ENCODE data around the gene DPH3.

Gene DPH3

GRCh38 chr3:16301507-16301906 lies 36.8 kb upstream of the DPH3 start:
- no peak for DNase-seq (ENCODE audit: low read depth, low spot score)
- POLR2A ChIA-PET: no interaction called here
- TF ChIP-seq CTCF (IDR thresholded peaks at IDR 0.05; ENCODE audit: insufficient read depth, low read length, missing control alignments): no peak

DNA sequence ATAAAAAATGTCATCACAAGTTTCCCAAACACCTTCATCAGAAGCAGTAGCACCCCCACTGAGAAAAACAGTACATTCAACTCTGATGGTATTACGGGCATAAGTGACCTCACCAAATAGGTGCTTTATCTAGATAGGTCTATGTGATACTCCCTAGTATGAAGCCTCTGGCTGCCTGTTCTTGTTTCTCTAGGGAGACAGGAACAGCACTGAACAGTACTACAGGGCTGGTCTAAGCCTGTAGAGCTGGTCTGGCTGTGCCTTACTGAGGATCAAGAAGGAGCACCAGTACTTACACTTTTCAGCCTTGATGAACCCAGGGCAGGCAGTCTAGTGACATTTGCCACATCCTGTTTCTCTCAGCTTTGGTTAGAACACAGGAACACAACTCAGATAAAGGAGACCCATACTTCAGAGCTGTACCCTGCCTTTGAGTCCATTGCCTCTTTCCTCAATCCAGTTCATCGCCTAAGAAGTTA lies 36.2 kb upstream of the DPH3 start:
- DNase-seq (ENCODE audit: low read depth, low spot score): no peak
- no peak for TF ChIP-seq CTCF (IDR thresholded peaks at IDR 0.05; ENCODE audit: insufficient read depth, low read length, missing control alignments)
- ChIA-PET CTCF (interaction anchor here (1.2 to 2.0 kb wide), 3 partner anchors 9 to 31 kb away, joined by 4 to 12 read pairs (median 6); no protein-coding TSS in a partner anchor), POLR2A (no interaction called here)
- H3K4me3 ChIP-seq (ENCODE audit: low read depth, low read length): no peak overlapping the region

More at GRCh38 chr3:16301507-16301906, 36.8 kb upstream of the DPH3 start:
- H3K4me3 ChIP-seq (ENCODE audit: low read depth, low read length): no peak overlapping the region
- CTCF ChIA-PET: interaction anchor here (1.4 to 2.0 kb wide), 3 partner anchors 10 to 32 kb away, joined by 3 to 12 read pairs (median 4); no protein-coding TSS in a partner anchor

GRCh38 chr3:16300307-16300706 lies 35.6 kb upstream of the DPH3 start:
- no peak for DNase-seq (ENCODE audit: low read depth, low spot score)
- no peak overlapping the region for H3K4me3 ChIP-seq (ENCODE audit: low read depth, low read length)
- ChIA-PET CTCF (interaction anchor here (1.2 to 2.0 kb wide), 3 partner anchors 9 to 31 kb away, joined by 4 to 12 read pairs (median 6); no protein-coding TSS in a partner anchor), POLR2A (no interaction called here)
- TF ChIP-seq CTCF (IDR thresholded peaks at IDR 0.05; ENCODE audit: insufficient read depth, low read length, missing control alignments): no peak

DNA sequence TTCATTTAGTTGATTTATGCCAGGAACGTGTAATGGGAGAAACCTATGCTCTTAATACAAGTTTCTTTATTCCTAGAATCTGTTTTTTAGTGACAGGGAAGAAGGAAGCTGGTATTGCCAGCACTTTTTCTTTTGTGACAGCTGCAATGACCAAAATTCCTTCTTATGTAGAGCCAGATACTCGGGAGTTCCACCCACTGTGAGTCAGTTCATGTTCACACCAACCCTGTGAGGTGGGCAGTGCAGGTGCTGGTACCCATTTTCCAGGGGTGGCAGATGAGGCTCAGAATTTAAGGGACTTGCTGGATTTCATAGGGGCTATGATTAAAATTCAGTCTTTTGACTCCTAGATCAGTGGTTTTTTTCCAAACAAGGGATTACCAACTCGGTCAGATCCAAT lies 35.0 kb upstream of the DPH3 start:
- no peak for TF ChIP-seq CTCF (IDR thresholded peaks at IDR 0.05; ENCODE audit: insufficient read depth, low read length, missing control alignments)
- ChIA-PET CTCF (interaction anchor here (1.2 to 2.0 kb wide), 2 partner anchors 8 to 12 kb away, joined by 6 to 12 read pairs; no protein-coding TSS in a partner anchor), POLR2A (no interaction called here)
- no peak for DNase-seq (ENCODE audit: low read depth, low spot score)
- no peak overlapping the region for H3K4me3 ChIP-seq (ENCODE audit: low read depth, low read length)

- H3K4me3 ChIP-seq (ENCODE audit: low read depth, low read length): no peak overlapping the region
- ChIA-PET POLR2A (no interaction called here), CTCF (interaction anchor here (1.0 kb wide), 1 partner anchor 231 kb away, joined by 3 read pairs; no protein-coding TSS in a partner anchor)
- TF ChIP-seq CTCF (IDR thresholded peaks at IDR 0.05; ENCODE audit: insufficient read depth, low read length, missing control alignments): no peak
- no peak for DNase-seq (ENCODE audit: low read depth, low spot score)
These were observed 34.1 kb upstream of the DPH3 start for GRCh38 chr3:16298891-16299290.

- no peak overlapping the region for H3K4me3 ChIP-seq (ENCODE audit: low read depth, low read length)
- POLR2A ChIA-PET: no interaction called here
- CTCF ChIA-PET: interaction anchor here (1.0 kb wide), 1 partner anchor 231 kb away, joined by 3 read pairs; no protein-coding TSS in a partner anchor
- no peak for TF ChIP-seq CTCF (IDR thresholded peaks at IDR 0.05; ENCODE audit: insufficient read depth, low read length, missing control alignments)
- no peak for DNase-seq (ENCODE audit: low read depth, low spot score)
These were observed 33.5 kb upstream of the DPH3 start for GRCh38 chr3:16297997-16298885.
